ENCODE results near the gene DLG5. TPM values are rescaled to one million over a fixed set of nuclear protein-coding genes. Genes with fewer than 3 reads are reported as not detected.

The DLG5 gene
- total RNA-seq, 1 donor from 2014 or later: 22.2 TPM

DNA sequence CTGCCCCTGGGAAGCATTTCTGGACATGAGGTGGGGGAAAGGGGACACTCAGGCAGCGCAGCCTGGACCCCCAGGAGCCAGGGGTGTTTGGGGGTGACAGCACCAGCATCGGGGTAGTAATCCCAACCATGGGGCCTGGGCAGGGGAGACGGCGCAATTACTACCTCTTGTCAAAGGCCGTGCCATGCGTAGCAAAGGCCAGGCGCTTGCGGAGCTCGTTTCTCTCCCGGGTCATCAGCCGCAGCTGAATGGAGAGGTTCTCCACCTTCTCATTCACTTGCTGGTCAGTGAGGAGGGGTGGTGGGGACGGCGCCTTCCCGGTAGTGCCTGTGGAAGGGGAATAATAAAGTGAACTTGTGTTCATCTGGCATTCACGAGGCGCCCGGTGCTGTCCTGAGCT is 70.0 kb downstream of the DLG5 start:
- no peak for TF ChIP-seq EZH2phosphoT487 (IDR thresholded peaks at IDR 0.05)
- no peak for TF ChIP-seq EZH2 (IDR thresholded peaks at IDR 0.05)
- TF ChIP-seq, protein P1, sequence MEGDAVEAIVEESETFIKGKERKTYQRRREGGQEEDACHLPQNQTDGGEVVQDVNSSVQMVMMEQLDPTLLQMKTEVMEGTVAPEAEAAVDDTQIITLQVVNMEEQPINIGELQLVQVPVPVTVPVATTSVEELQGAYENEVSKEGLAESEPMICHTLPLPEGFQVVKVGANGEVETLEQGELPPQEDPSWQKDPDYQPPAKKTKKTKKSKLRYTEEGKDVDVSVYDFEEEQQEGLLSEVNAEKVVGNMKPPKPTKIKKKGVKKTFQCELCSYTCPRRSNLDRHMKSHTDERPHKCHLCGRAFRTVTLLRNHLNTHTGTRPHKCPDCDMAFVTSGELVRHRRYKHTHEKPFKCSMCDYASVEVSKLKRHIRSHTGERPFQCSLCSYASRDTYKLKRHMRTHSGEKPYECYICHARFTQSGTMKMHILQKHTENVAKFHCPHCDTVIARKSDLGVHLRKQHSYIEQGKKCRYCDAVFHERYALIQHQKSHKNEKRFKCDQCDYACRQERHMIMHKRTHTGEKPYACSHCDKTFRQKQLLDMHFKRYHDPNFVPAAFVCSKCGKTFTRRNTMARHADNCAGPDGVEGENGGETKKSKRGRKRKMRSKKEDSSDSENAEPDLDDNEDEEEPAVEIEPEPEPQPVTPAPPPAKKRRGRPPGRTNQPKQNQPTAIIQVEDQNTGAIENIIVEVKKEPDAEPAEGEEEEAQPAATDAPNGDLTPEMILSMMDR (IDR thresholded peaks at IDR 0.05): no peak
- no peaks in the 10 kb centered on the region for H3K4me1 ChIP-seq
- no peak overlapping the region for H3K4me3 ChIP-seq
- H3K4me2 ChIP-seq: no peak overlapping the region
- Mint-ChIP-seq H3K27me3 (ENCODE audit: insufficient read depth, low read depth) (peaks cover 9% of the 10 kb centered on the region), H3K4me3 (no peak overlapping the region), H3K36me3 (peaks cover 19% of the 10 kb centered on the region), H3K27ac (no peak overlapping the region), H3K4me1 (peaks cover 4% of the 10 kb centered on the region), H3K9me3 (no peaks in the 10 kb centered on the region)
- no peak overlapping the region for H3K27ac ChIP-seq
- no peaks in the 10 kb centered on the region for H3F3A ChIP-seq (ENCODE audit: low read depth)
- no peaks in the 10 kb centered on the region for H3K27me3 ChIP-seq
- no peak overlapping the region for H2AFZ ChIP-seq (replicated peaks)
- H3K36me3 ChIP-seq: no peaks in the 10 kb centered on the region
- no peak for DNase-seq (ENCODE audit: low spot score)
- H3K79me2 ChIP-seq (ENCODE audit: low read depth): peaks cover 12% of the 10 kb centered on the region
- no peaks in the 10 kb centered on the region for H3K9me3 ChIP-seq (ENCODE audit: low read depth)
- peaks cover 11% of the 10 kb centered on the region for H4K20me1 ChIP-seq (ENCODE audit: low read depth)
- no peak overlapping the region for H3K9ac ChIP-seq

DNA sequence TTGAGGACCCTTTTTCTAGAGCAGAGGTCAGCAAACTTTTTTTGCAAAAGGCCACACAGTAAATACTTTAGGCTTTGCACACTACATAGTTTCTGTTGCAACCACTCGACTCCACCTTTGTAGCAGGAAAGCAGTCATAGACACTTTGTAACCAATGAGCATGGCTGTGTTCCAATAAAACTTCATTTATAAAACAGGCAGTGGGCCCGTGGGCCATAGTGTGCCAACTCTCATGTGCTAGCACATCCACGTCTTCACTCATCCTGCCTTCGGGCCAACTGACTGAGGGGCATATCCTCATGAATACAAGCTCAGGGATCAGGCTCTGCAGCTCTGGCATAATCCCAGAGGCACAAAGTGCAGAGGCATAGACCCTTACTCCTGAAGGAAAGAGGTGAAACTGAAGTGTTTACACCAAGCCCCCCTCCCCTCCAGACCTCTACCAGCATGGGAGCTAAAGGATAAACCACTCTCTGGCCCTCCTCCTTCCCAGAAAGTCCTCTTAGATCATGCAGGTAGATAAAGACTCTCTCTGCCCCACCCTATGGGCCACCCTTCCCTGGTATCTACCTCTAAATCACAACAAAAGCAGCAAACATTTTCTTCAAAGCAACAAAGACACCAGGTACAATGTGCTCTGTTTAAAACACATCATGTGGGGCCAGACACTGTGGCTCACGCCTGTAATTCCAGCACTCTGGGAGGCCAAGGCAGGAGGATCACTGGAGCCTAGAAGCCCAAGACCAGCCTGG is 71.0 kb downstream of the DLG5 start:
- DNase-seq (ENCODE audit: low spot score): no peak
- H3K27me3 Mint-ChIP-seq (ENCODE audit: insufficient read depth, low read depth): peaks cover 10% of the 10 kb centered on the region
- no peaks in the 10 kb centered on the region for H3K27me3 ChIP-seq
- peaks cover 11% of the 10 kb centered on the region for H3K4me1 Mint-ChIP-seq
- H3K27ac Mint-ChIP-seq: no peak overlapping the region
- no peak overlapping the region for H3K4me2 ChIP-seq
- H3K4me1 ChIP-seq: no peaks in the 10 kb centered on the region
- no peaks in the 10 kb centered on the region for H3F3A ChIP-seq (ENCODE audit: low read depth)
- no peak overlapping the region for H3K27ac ChIP-seq
- H3K4me3 ChIP-seq: no peak overlapping the region
- peaks cover 12% of the 10 kb centered on the region for H4K20me1 ChIP-seq (ENCODE audit: low read depth)
- H2AFZ ChIP-seq (replicated peaks): no peak overlapping the region
- H3K79me2 ChIP-seq (ENCODE audit: low read depth): peaks cover 3% of the 10 kb centered on the region
- H3K9ac ChIP-seq: no peak overlapping the region
- no peak overlapping the region for H3K4me3 Mint-ChIP-seq
- no peaks in the 10 kb centered on the region for H3K36me3 ChIP-seq
- no peaks in the 10 kb centered on the region for H3K9me3 ChIP-seq (ENCODE audit: low read depth)
- no peaks in the 10 kb centered on the region for H3K9me3 Mint-ChIP-seq
- peaks cover 25% of the 10 kb centered on the region for H3K36me3 Mint-ChIP-seq
- no peak for TF ChIP-seq EZH2phosphoT487 (IDR thresholded peaks at IDR 0.05)

DNA sequence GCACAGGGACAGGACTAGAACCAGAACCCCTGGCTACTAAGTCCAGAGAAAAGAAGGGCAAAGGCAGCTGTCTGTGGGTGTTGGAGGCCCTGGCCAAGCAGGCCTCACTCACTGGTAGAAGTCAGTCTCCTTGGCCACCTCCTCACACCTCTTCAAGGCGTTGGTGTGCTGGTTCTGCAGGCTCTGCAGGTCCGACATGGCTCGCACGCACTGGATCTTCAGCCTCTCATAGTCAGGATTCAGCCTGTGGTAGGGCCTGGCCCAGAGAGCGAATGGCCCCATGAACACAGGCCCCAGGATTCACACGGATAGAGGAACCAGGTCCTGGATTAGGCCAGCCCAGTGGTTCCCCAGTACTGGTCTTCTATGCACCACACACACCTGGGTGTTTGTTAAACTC is 72.4 kb downstream of the DLG5 start:
- Mint-ChIP-seq H3K36me3 (peaks cover 28% of the 10 kb centered on the region), H3K27ac (no peak overlapping the region), H3K9me3 (no peaks in the 10 kb centered on the region), H3K27me3 (ENCODE audit: insufficient read depth, low read depth) (peaks cover 13% of the 10 kb centered on the region), H3K4me1 (peaks cover 23% of the 10 kb centered on the region), H3K4me3 (no peak overlapping the region)
- no peak overlapping the region for H3K4me2 ChIP-seq
- TF ChIP-seq, protein P1 (IDR thresholded peaks at IDR 0.05): no peak
- no peak for TF ChIP-seq EZH2 (IDR thresholded peaks at IDR 0.05)
- peaks cover 7% of the 10 kb centered on the region for H3K4me1 ChIP-seq
- DNase-seq (ENCODE audit: low spot score): no peak
- H4K20me1 ChIP-seq (ENCODE audit: low read depth): peaks cover 26% of the 10 kb centered on the region
- no peak overlapping the region for H2AFZ ChIP-seq (replicated peaks)
- peaks cover 6% of the 10 kb centered on the region for H3F3A ChIP-seq (ENCODE audit: low read depth)
- no peaks in the 10 kb centered on the region for H3K9me3 ChIP-seq (ENCODE audit: low read depth)
- no peak overlapping the region for H3K9ac ChIP-seq
- no peaks in the 10 kb centered on the region for H3K36me3 ChIP-seq
- no peaks in the 10 kb centered on the region for H3K27me3 ChIP-seq
- H3K4me3 ChIP-seq: no peak overlapping the region
- no peak overlapping the region for H3K27ac ChIP-seq
- H3K79me2 ChIP-seq (ENCODE audit: low read depth): no peaks in the 10 kb centered on the region

DNA sequence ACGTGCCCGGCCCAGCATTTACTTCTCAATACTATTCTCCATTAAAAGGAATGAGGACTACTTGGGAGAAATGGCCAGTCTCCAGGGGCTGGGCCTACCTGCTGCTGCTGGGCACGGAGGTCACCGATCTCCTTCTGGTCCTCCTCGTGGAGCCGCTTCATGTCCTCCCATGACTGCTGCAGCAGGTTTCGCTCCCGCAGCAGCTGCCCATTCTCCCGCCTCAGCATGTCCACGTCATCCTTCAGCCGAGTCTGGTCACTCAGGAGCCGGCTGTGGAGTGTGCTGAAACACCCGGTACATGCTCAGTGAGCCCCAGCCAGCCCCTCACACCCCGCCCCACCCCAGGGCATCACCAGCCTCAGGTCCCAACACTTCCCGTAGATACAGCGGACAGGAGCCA is 73.3 kb downstream of the DLG5 start:
- Histone ChIP-seq H3F3A (ENCODE audit: low read depth) (peaks cover 6% of the 10 kb centered on the region), H3K4me3 (no peak overlapping the region), H2AFZ (replicated peaks) (no peak overlapping the region), H3K4me1 (peaks cover 11% of the 10 kb centered on the region), H3K27ac (no peak overlapping the region), H3K4me2 (no peak overlapping the region), H4K20me1 (ENCODE audit: low read depth) (peaks cover 35% of the 10 kb centered on the region), H3K9ac (no peak overlapping the region), H3K79me2 (ENCODE audit: low read depth) (no peaks in the 10 kb centered on the region), H3K36me3 (no peaks in the 10 kb centered on the region), H3K27me3 (no peaks in the 10 kb centered on the region), H3K9me3 (ENCODE audit: low read depth) (no peaks in the 10 kb centered on the region)
- no peak for DNase-seq (ENCODE audit: low spot score)
- no peak for TF ChIP-seq EZH2 (IDR thresholded peaks at IDR 0.05)
- TF ChIP-seq EZH2phosphoT487 (IDR thresholded peaks at IDR 0.05): no peak
- TF ChIP-seq, protein P1 (IDR thresholded peaks at IDR 0.05): no peak
- no peak overlapping the region for H3K4me3 Mint-ChIP-seq
- no peaks in the 10 kb centered on the region for H3K9me3 Mint-ChIP-seq
- peaks cover 13% of the 10 kb centered on the region for H3K27me3 Mint-ChIP-seq (ENCODE audit: insufficient read depth, low read depth)
- H3K4me1 Mint-ChIP-seq: peaks cover 31% of the 10 kb centered on the region
- H3K27ac Mint-ChIP-seq: no peak overlapping the region
- peaks cover 31% of the 10 kb centered on the region for H3K36me3 Mint-ChIP-seq
